ENCODE data around the gene EGFLAM.
A peak's percentile ranks its signal among the peaks of the same experiment; 100 is the strongest.
"Not testable (repeated sequence)": the region's sequence is repeated elsewhere in the genome, so short reads cannot be mapped to it uniquely, and the experiment has no call there.

The EGFLAM gene

DNA sequence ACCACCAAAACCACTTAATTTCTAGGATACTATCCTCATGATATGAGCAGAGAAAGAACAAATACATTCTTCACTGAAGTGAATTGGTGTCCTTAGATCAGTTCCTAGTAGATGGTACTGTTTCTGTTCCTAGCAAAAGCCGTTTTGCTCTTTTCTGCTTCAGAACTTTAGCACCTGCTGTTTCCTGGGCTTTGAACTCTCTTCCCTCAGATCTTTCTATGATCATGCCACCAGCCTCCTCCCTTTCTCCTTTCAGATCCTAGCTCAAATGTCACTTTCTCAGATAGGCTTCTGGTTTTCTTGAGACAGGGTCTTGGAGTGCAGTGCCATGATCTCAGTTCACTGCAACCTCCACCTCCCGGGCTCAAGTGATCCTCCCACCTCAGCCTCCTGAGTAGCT, 118.0 kb downstream of the EGFLAM start:
- DNase-seq (ENCODE audit: low spot score) = no peak

DNA sequence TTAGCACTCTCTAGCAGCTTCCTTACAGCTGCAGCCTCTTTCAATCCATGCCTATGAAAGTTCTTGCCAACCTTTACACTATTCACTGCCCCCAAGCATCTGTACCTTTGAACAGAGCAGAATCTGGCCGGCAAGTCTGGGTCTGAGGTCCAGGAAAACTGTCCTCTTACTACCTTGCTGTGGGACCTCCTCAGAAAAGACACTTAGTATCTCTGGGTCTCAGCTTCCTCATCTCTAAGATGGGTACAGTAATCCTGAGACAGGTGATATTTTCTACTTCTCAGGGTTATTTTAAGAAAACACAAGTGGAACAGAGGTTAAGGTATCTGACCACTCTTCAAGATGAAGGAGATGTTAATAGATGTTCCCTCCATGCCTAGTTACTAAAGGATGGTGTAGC, 120.2 kb downstream of the EGFLAM start:
- DNase-seq (ENCODE audit: low spot score) = no peak

- no peak for DNase-seq (ENCODE audit: low spot score)
Measured at GRCh38 chr5:38379350-38379937, 121.1 kb downstream of the EGFLAM start.

- no peak for DNase-seq (ENCODE audit: low spot score)
Measured at GRCh38 chr5:38380537-38380936, 122.2 kb downstream of the EGFLAM start.

DNA sequence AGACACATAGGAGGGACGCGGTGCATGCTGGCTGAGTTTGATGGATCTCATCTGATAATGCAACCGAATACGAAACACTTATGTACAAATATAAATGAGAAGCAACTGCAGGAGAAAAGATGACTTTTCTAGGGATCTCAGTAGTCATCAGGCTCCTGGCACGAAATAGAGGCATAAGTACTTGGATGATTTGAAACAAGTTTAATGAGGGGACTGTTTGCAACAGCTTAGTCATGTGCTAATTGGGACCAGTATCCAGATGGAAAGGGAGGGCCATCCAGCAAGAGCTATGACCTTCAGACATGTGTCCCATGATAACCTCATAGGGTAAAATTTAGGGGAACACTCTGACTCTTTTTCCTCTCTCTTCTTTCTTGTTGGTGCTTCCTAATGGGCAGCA, 123.0 kb downstream of the EGFLAM start:
- no peak for DNase-seq (ENCODE audit: low spot score)

- DNase-seq (ENCODE audit: low spot score) = peak; percentile 45
Measured at GRCh38 chr5:38382898-38383297, 124.5 kb downstream of the EGFLAM start.

- DNase-seq (ENCODE audit: low spot score) = no peak
Measured at GRCh38 chr5:38383701-38384100, 125.3 kb downstream of the EGFLAM start.

DNA sequence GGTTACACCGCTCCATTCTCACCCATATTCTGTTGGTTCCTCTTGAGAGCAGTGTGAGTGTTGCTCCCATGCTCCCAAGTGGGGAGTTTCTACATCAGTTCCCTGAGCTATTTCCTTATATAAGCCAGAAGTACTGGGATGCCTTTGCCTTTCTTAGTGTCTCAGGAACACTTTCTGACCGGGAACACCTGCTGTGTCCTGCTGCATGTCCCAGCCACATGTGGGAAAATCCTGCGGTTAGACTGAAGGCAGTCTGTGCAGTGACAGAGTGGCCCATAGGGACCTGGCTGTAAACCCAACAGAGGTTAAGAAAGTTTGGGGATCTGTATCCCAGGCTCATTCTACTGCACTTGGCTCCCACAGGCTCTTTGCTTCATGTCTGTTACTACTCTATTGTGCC, 126.0 kb downstream of the EGFLAM start:
- no peak for DNase-seq (ENCODE audit: low spot score)

- DNase-seq (ENCODE audit: low spot score) = no peak
Measured at GRCh38 chr5:38387161-38387560, 128.8 kb downstream of the EGFLAM start.

- DNase-seq (ENCODE audit: low spot score) = no peak
Measured at GRCh38 chr5:38393636-38394035, 135.3 kb downstream of the EGFLAM start.

GRCh38 chr5:38396766-38397165, 138.4 kb downstream of the EGFLAM start:
- DNase-seq (ENCODE audit: low spot score) = no peak

DNA sequence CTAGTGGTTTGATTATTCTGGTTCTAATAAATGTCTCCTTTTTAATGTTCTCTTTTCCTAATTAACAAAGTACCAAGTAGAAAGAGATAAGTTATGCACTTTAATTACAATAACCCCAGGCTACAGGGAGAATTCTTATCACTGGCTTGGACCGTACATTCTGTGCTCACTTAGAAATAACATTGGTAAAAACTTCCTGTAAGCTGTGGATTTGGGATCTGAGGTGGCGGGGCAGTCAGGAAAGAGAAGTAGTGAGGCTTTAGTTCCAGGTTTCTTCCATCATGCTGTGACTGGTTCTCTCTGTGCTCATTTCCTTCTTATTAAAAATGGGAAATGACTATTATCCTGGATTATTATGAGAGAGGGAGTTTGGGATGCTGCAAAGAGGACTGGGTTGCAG, 142.0 kb downstream of the EGFLAM start:
- DNase-seq (ENCODE audit: low spot score) = no peak

- no peak for DNase-seq (ENCODE audit: low spot score)
Measured at GRCh38 chr5:38401145-38401544, 142.8 kb downstream of the EGFLAM start.

GRCh38 chr5:38403406-38403805, 145.0 kb downstream of the EGFLAM start:
- DNase-seq (ENCODE audit: low spot score) = no peak

DNA sequence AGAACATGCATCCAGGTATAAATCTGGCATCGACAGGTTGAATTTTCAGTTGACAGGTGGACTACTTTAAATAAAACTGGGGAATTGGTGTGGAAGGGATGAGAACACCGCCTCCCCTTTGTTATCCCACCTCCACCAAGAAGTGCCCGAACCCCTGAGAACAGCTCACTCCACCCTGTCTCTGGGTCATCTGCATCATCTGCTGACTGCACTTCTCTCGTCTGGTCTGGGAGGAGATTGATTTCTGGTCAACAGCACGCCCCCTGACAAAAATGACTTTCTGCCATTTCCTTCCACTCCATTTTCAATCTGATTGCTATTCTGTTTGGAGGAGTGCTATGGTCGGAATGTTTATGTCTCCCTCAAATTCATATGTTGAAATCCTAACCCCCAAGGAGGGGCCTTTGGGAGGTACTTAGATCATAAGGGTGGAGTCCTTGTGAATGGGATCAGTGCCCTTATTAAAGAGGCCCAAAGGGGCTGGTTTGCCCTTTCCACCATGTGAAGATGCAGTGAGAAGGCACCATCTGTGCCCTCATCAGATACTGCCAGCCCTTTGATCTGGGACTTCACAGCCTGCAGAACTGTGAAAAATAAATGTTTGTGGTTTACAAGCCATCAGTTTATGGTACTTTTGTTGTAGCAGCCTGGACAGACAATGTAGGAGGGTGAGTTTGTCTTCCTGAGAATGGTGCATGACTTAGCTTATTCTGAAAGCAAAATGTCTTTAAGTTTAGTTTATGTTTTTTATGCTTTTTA, 145.7 kb downstream of the EGFLAM start:
- DNase-seq (ENCODE audit: low spot score) = no peak

- no peak for DNase-seq (ENCODE audit: low spot score)
Measured at GRCh38 chr5:38404667-38405276, 146.4 kb downstream of the EGFLAM start.

GRCh38 chr5:38408446-38409198, 150.3 kb downstream of the EGFLAM start:
- no peak for DNase-seq (ENCODE audit: low spot score)

DNA sequence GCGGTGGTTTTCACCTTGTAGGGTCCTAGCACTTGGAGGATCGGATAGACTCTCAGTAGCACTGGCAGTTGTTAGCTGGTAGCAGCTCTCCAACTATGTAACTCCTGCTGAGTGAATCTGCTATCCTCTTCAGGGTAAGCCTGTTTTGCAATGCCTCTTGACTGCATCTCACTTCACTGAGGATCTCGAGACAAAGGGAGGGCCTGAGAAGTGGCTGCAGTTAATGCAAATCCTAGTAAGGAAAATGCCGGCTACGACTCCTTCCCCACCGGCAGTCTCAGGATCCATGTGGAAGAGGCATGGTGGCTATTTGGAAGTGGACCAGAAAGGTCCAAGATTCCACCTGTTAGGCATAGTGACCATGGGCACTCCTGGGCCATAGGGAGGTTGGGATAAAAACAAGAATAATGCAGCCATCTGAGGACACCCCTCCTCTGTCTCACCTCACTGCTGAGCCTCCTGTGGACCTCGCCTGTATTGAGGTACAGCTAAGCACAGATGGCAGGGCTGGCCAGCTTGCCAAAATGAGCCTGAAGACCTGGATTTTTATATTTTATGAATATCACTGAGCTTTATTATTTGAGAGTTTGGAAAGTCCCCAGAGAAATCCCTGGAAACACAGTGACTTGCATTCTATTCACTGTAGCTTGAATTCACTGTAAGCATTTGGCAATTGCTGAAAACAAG, 152.1 kb downstream of the EGFLAM start:
- no peak for DNase-seq (ENCODE audit: low spot score)

- no peak for DNase-seq (ENCODE audit: low spot score)
Measured at GRCh38 chr5:38413696-38414095, 155.3 kb downstream of the EGFLAM start.

- DNase-seq (ENCODE audit: low spot score) = no peak
Measured at GRCh38 chr5:38414348-38414747, 156.0 kb downstream of the EGFLAM start.

- DNase-seq (ENCODE audit: low spot score) = not testable (repeated sequence)
Measured at GRCh38 chr5:38415772-38416171, 157.4 kb downstream of the EGFLAM start.

GRCh38 chr5:38417658-38418017, 159.3 kb downstream of the EGFLAM start:
- no peak for DNase-seq (ENCODE audit: low spot score)

Data from CD4-positive, alpha-beta T cell treated with Interleukin-2 at 100 ng/mL for 4 hours (primary cell).